Esophagus squamous epithelium (tissue), 5 donors: ENCODE measurements around the gene VRK2. TPM values are rescaled to one million over a fixed set of nuclear protein-coding genes. Genes with fewer than 3 reads are reported as not detected.

ENCODE experiments used
- DNase-seq: peaks from one replicate; lab custom pipeline; 2025; lab: John Stamatoyannopoulos, UW
- H3K27ac ChIP-seq, 4 donors: fragments of 200-600 bp; sonication (generic); one replicate each; pipeline ENCODE4 v1.5.1; 2016 to 2019; ENCODE audit warnings: mild to moderate bottlenecking in 1 of 4
- H3K27me3 ChIP-seq, 4 donors: fragments of 200-600 bp; sonication (generic); 1 replicate in 3 of 4; 2 replicates in 1 of 4; pipeline versions ENCODE4 v1.5.1 to v1.6.0; 2017 to 2021; ENCODE audit warnings: antibody characterized with exemption in 1 of 4
- H3K36me3 ChIP-seq, 3 donors: fragments of 200-600 bp; sonication (generic); one replicate each; pipeline ENCODE4 v1.5.1; 2016 to 2019
- H3K4me1 ChIP-seq, 3 donors: fragments of 200-600 bp; sonication (generic); one replicate each; pipeline ENCODE4 v1.5.1; 2017 to 2019
- H3K4me3 ChIP-seq, 4 donors: fragments of 200-600 bp; sonication (generic); 1 replicate in 3 of 4; 2 replicates in 1 of 4; pipeline ENCODE4 v1.5.1; 2016 to 2019; ENCODE audit warnings: mild to moderate bottlenecking in 2 of 4, moderate library complexity in 1 of 4
- H3K9me3 ChIP-seq, 3 donors: fragments of 200-600 bp; sonication (generic); one replicate each; pipeline ENCODE4 v1.5.1; 2016 to 2019
- CTCF ChIP-seq, 6 experiments: fragments of 450-650 bp in 4 of 6; fragments of 200-600 bp in 2 of 6; sonication (generic) in 2 of 6; IDR thresholded peaks; one replicate each; pipeline ENCODE4 v1.5.1; 2016 to 2019; ENCODE audit warnings: antibody characterized with exemption in 6 of 6, mild to moderate bottlenecking in 4 of 6, moderate library complexity in 4 of 6
- POLR2A ChIP-seq, 4 donors: fragments of 450-650 bp; IDR thresholded peaks; one replicate each; pipeline ENCODE4 v1.6.1; 2017; ENCODE audit warnings: antibody characterized with exemption in 4 of 4, mild to moderate bottlenecking in 4 of 4, moderate library complexity in 3 of 4
- WGBS, 2 donors: methylation state at CpG; one replicate each; pipeline ENCODE4 v1.1.5; 2018; 5-methylcytosine and 5-hydroxymethylcytosine counted together
- intact Hi-C: fragments of 100-400 bp; cut with DNase I; formaldehyde crosslinking; loops from one replicate; pipeline ENCODE4 v1.15.0; 2022
- total RNA-seq, 4 donors: library from RNA; depleted of rRNA; stranded (reverse); fragments of >200 nt; gene quantifications; one replicate each; pipeline ENCODE4 v1.1.0, GENCODE V29; 2016
- donor health status: DM: yes; HTN: yes; CAD: no.

The VRK2 gene
- total RNA-seq, 4 donors from 2014 or later: 17.9 to 33.6 (median 25.7) TPM

DNA sequence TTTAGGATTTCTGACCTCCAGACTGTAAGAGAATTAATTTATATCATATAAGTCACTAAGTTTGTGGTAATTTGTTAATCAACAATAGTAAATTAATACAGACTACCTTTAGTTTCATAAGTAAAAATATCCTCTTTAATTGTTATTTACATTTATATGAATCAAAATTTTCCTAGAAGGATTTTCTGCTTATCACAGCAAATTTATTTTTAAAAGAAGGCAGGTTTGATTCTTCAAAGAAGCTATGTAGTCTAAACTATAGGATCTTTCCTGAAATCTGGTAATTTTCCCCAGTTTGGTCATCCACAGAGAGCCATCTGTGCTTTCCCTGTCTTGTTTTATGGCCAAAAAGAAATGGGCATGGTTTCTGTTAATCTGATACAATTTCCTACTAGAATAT lies 13.1 kb upstream of the VRK2 start:
- Histone ChIP-seq H3K27me3 (no peaks in the 10 kb centered on the region), H3K36me3 (no peaks in the 10 kb centered on the region), H3K4me1 (no peaks in the 10 kb centered on the region), H3K9me3 (no peaks in the 10 kb centered on the region), H3K27ac (no peak overlapping the region), H3K4me3 (no peak overlapping the region)
- intact Hi-C loops: no loop called here
- no peak for DNase-seq
- TF ChIP-seq POLR2A (IDR thresholded peaks at IDR 0.05) (no peak), CTCF (IDR thresholded peaks at IDR 0.05) (no peak)

DNA sequence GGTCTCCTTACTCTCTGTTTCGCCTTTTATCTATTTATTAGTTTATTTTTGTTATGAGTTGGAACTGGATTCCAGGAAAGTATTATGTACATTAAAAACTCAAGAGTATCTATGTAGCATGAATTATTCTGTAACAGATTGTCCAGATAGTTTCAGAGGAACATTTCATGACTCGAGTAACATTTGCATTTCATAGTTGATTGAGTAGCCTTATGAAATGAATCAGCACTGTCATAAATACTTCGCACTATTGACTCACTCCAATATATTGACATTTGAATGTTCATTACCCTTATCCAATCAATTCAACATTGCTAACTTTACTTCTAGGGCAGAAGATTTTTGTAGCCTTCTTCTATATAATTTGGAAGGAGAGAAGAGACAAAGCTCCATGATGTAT lies 11.3 kb upstream of the VRK2 start:
- Histone ChIP-seq H3K36me3 (no peaks in the 10 kb centered on the region), H3K27me3 (no peaks in the 10 kb centered on the region), H3K9me3 (no peaks in the 10 kb centered on the region), H3K4me1 (no peaks in the 10 kb centered on the region), H3K4me3 (no peak overlapping the region), H3K27ac (no peak overlapping the region)
- intact Hi-C loops: no loop called here
- 74 to 90% methylated on average over 3 of the region's 3 CpGs for WGBS, 2 donors
- TF ChIP-seq CTCF (IDR thresholded peaks at IDR 0.05): no peak
- no peak for TF ChIP-seq POLR2A (IDR thresholded peaks at IDR 0.05)
- DNase-seq: no peak

DNA sequence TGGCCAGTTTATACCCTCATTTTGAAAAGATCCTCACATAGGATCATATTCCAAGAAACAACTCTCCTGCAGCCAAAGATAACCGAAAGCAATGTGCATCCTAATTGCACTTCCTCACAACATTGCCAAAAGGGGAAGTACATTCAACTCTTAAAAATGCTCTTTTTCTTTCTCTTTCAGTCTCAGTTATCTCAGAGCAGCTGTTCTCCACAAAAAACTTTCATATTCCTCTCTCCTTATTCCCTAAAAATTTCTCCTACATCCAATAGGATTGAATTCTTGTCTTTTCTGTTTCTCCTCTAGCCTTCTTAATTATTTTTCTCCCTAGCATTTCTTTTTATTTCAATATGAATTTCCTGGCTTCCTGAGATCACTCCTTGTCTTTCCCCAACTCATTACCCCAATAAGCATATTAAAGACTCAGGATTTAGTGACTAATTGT lies 7.4 kb upstream of the VRK2 start:
- no peak for TF ChIP-seq CTCF (IDR thresholded peaks at IDR 0.05)
- no peak for TF ChIP-seq POLR2A (IDR thresholded peaks at IDR 0.05)
- DNase-seq: no peak
- Histone ChIP-seq H3K27me3 (no peaks in the 10 kb centered on the region), H3K4me1 (peaks cover 0 to 8% (median 0%) of the 10 kb centered on the region in 3 donors), H3K27ac (no peak overlapping the region), H3K36me3 (no peaks in the 10 kb centered on the region), H3K9me3 (no peaks in the 10 kb centered on the region), H3K4me3 (no peak overlapping the region)
- intact Hi-C loops: no loop called here
- WGBS, 2 donors: 10 to 14% methylated on average over 1 of the region's 1 CpG

- Histone ChIP-seq H3K4me3 (no peak overlapping the region), H3K36me3 (no peaks in the 10 kb centered on the region), H3K4me1 (peaks cover 4 to 29% (median 9%) of the 10 kb centered on the region in 3 donors), H3K27ac (no peak overlapping the region), H3K9me3 (no peaks in the 10 kb centered on the region), H3K27me3 (no peaks in the 10 kb centered on the region)
- intact Hi-C loops: loop anchor here (10.0 kb wide), 1 partner anchor 72 kb away; no protein-coding TSS in a partner anchor
- no peak for DNase-seq
- 10 to 14% methylated on average over 2 of the region's 2 CpGs for WGBS, 2 donors
- no peak for TF ChIP-seq CTCF (IDR thresholded peaks at IDR 0.05)
- TF ChIP-seq POLR2A (IDR thresholded peaks at IDR 0.05): no peak
Observed at GRCh38 chr2:58042486-58042970, 4.1 kb upstream of the VRK2 start.

GRCh38 chr2:58044145-58044544 lies 2.5 kb upstream of the VRK2 start:
- Histone ChIP-seq H3K27ac (no peak overlapping the region), H3K27me3 (no peaks in the 10 kb centered on the region), H3K9me3 (no peaks in the 10 kb centered on the region), H3K4me3 (no peak overlapping the region), H3K36me3 (peaks cover 0 to 4% (median 0%) of the 10 kb centered on the region in 3 donors), H3K4me1 (peaks cover 4 to 42% (median 9%) of the 10 kb centered on the region in 3 donors)
- 86 to 88% methylated on average over 3 of the region's 3 CpGs for WGBS, 2 donors
- TF ChIP-seq CTCF (IDR thresholded peaks at IDR 0.05) (no peak), POLR2A (IDR thresholded peaks at IDR 0.05) (no peak)
- no peak for DNase-seq
- intact Hi-C loops: loop anchor here (10.0 kb wide), 1 partner anchor 71 kb away; no protein-coding TSS in a partner anchor
